ENCODE measurements around the gene CTSZ. TPM values are rescaled to one million over a fixed set of nuclear protein-coding genes. Genes with fewer than 3 reads are reported as not detected.
"Not testable (repeated sequence)": the region's sequence is repeated elsewhere in the genome, so short reads cannot be mapped to it uniquely, and the experiment has no call there.

CTSZ gene
- total RNA-seq, 2 experiments from 2014 or later, result 42.4 to 44.0 TPM

DNA sequence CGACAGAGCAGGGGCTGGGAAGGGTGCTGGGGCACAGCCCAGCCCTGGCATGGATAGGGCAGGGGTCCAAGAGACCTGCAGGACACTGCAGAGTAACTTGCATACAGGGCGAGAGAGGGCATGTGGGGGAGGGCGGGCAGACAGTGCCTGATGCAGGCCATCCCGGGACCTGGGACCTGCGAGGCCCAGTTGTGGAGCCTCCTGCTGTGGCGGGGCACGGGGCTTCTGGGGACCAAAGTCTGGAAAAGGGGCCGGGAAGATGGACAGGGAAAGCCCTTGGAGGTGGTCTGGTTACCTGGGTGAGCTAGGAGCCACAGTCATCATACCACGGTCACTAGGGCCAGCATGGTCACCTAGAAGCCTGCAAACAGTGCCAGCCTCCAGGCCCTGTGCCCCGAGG lies 11.8 kb upstream of the CTSZ start:
- ChIA-PET POLR2A (no interaction called here), CTCF (no interaction called here)
- Mint-ChIP-seq H3K9me3 (ENCODE audit: insufficient read depth) (no peaks in the 10 kb centered on the region), H3K4me3 (no peak overlapping the region), H3K36me3 (ENCODE audit: low read depth) (peaks cover 15% of the 10 kb centered on the region), H3K27ac (no peak overlapping the region), H3K27me3 (ENCODE audit: low read depth) (no peaks in the 10 kb centered on the region), H3K4me1 (ENCODE audit: low read depth) (peaks cover 30% of the 10 kb centered on the region)
- ATAC-seq (no peak), DNase-seq (no peak)

DNA sequence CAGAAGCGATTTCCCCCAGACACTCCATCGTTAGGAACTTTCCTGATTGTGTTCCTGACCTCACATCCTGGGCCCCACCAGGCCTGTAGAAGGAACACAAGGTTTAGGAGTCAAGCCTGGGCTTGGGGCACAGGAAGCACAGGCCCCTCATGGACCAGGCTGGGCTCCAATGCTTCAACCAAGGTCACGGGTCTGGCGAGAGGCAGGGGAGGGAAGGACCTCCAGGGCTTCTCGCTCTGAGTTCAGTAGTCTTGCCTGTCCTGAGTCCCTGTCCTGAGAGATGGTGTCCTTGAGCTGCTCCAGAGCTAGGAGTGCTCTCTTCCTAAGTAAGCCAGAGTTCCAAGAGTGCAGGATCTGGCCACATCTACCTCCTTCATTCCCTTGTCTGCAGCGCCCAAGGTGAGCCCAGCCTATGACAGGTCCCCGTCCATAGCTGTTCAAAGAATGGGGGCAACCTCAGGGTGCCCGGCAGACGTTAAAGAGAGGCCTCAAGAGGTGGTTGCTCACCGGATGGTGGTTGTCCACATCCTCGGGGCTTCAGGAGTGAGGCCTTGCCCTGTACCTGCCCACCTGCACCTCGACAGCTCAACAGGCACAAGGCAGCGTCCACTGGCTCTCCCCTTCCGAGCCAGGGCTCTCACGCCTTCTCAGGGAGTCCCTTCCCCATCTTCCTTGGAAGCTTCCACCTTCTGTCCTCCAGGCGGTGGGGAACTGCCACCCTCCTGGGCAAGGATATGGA lies 10.6 kb upstream of the CTSZ start:
- POLR2A ChIA-PET, result interaction anchor here (0.7 to 1.0 kb wide), 3 partner anchors 15 to 1594 kb away, joined by 3 read pairs; partner anchors contain the start of gene ATP5F1E
- Mint-ChIP-seq H3K27me3 (ENCODE audit: low read depth) (no peaks in the 10 kb centered on the region), H3K9me3 (ENCODE audit: insufficient read depth) (no peaks in the 10 kb centered on the region), H3K4me1 (ENCODE audit: low read depth) (peaks cover 40% of the 10 kb centered on the region), H3K4me3 (no peak overlapping the region), H3K27ac (peak overlapping the region; percentile 55), H3K36me3 (ENCODE audit: low read depth) (peaks cover 7% of the 10 kb centered on the region)
- ATAC-seq (no peak), DNase-seq (no peak)
- CTCF ChIA-PET, result interaction anchor here (0.7 to 1.5 kb wide), 4 partner anchors 9 to 204 kb away, joined by 3 to 4 read pairs (median 3); no protein-coding TSS in a partner anchor

DNA sequence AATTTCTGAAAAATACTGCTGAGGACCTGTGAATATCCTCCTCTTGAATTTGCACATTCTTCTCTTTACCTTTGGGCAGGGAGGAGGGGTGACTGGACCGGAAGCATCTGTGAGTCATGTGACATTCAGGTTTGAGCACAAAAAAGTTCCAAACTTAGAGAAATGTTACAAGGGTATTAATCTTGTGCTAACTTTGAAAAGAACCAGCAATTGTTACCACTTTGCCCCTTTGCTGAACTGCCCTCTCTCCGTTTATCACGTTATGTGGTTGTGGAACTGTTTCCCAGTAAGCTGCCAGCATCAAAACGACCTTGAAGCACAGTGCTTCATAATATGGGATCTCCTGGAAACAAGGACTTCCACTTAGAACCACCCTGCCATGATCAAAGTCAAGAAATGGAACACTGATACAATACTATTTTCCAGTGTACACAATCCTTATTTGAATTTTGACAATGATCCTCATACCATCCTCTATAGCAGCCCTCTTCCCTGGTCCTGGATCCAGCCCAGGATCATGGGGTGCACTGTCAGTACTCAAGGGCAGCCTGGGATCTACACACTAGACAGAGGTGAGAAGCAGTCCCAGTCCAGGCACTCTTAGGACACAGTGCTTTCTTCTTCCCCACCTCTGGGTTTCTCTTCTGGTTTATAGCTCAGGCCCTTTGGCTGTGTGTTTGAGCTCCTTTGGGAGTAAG lies 9.9 kb upstream of the CTSZ start:
- DNase-seq, result no peak
- Mint-ChIP-seq H3K36me3 (ENCODE audit: low read depth) (peaks cover 2% of the 10 kb centered on the region), H3K4me1 (ENCODE audit: low read depth) (peaks cover 47% of the 10 kb centered on the region), H3K27me3 (ENCODE audit: low read depth) (no peaks in the 10 kb centered on the region), H3K27ac (peak overlapping the region; percentile 55), H3K9me3 (ENCODE audit: insufficient read depth) (no peaks in the 10 kb centered on the region), H3K4me3 (no peak overlapping the region)
- POLR2A ChIA-PET, result interaction anchor here (0.6 to 1.0 kb wide), 4 partner anchors 14 to 1594 kb away, joined by 3 read pairs; partner anchors contain the start of gene ATP5F1E
- ATAC-seq, result peak; percentile 28
- CTCF ChIA-PET, result interaction anchor here (0.9 to 1.5 kb wide), 3 partner anchors 10 to 205 kb away, joined by 3 to 4 read pairs (median 3); no protein-coding TSS in a partner anchor

DNA sequence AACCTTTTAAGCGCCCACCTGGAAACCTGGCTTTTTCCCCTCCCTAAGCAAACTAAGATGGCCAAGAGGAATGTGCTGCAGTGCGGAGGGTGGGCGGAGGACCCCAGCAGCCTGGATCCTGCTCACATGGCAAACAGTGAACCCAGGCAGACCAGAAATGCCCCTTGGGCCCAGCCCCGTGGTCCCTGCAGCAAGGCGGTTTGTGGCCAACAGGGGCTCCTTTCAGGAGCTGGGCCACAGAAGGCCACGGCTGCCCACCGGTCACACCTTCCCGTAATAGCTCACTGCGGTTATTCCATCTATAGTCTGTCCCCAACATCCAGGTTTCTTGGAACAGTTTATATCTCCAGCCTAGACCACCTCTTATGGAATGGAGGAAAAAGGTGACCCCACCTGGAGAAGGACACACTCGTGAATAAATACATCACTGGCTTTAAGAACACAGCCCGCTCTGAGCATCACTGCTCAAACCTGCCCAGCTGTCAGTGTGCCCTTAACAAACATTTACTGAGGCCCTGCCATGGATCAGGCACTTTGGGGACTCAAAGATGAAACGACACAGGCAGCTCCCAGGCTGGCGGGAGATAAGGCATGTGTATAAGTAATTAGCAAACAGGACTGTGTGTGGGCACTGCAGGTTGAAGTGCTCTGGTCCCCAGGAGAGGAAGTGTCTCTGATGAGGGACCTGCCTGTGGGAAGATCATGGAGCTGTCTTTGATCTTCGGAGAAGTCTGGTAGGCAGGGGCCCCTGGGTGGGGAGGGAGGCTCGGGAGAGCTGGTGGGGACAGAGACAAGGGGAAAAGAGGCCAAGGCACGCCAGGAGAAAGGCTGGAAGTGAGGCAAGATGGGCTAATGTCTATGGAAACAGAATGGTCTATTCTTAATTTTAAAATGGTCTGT lies 9.0 kb upstream of the CTSZ start:
- H3K27ac Mint-ChIP-seq, result peak overlapping the region; percentile 50
- H3K4me1 Mint-ChIP-seq (ENCODE audit: low read depth), result peaks cover 56% of the 10 kb centered on the region
- no peaks in the 10 kb centered on the region for H3K9me3 Mint-ChIP-seq (ENCODE audit: insufficient read depth)
- CTCF ChIA-PET, result interaction anchor here (1.5 kb wide), 1 partner anchor 206 kb away, joined by 3 read pairs; no protein-coding TSS in a partner anchor
- DNase-seq, result no peak
- peaks cover 2% of the 10 kb centered on the region for H3K36me3 Mint-ChIP-seq (ENCODE audit: low read depth)
- H3K4me3 Mint-ChIP-seq, result no peak overlapping the region
- no peak for ATAC-seq
- no peaks in the 10 kb centered on the region for H3K27me3 Mint-ChIP-seq (ENCODE audit: low read depth)
- POLR2A ChIA-PET, result interaction anchor here (0.6 to 0.9 kb wide), 2 partner anchors 10 to 15 kb away, joined by 3 to 4 read pairs; no protein-coding TSS in a partner anchor

DNA sequence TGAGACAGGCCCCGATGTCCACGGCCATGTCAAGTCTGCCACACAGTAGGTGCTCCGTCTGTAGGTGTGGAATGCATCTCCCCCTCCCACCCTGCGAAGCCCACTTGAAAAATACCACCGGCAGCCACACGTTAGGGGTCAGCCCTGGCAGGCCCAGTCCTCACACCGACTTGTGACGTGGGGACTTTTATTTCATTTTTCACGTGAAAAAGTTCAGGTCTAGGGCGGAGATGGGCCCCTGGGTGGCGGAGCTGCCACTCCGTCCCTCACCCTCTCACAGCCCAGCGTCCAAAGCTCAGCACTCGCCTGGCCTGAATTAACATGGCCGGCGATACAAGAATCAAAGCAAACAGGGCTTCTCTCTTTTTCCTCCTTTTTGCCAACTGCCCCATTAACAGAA lies 8.4 kb upstream of the CTSZ start:
- Mint-ChIP-seq H3K4me1 (ENCODE audit: low read depth) (peaks cover 62% of the 10 kb centered on the region), H3K4me3 (no peak overlapping the region), H3K27ac (no peak overlapping the region), H3K36me3 (ENCODE audit: low read depth) (peaks cover 2% of the 10 kb centered on the region), H3K9me3 (ENCODE audit: insufficient read depth) (no peaks in the 10 kb centered on the region), H3K27me3 (ENCODE audit: low read depth) (no peaks in the 10 kb centered on the region)
- ChIA-PET POLR2A (interaction anchor here (0.9 kb wide), 1 partner anchor 10 kb away, joined by 4 read pairs; no protein-coding TSS in a partner anchor), CTCF (no interaction called here)
- DNase-seq (no peak), ATAC-seq (no peak)

DNA sequence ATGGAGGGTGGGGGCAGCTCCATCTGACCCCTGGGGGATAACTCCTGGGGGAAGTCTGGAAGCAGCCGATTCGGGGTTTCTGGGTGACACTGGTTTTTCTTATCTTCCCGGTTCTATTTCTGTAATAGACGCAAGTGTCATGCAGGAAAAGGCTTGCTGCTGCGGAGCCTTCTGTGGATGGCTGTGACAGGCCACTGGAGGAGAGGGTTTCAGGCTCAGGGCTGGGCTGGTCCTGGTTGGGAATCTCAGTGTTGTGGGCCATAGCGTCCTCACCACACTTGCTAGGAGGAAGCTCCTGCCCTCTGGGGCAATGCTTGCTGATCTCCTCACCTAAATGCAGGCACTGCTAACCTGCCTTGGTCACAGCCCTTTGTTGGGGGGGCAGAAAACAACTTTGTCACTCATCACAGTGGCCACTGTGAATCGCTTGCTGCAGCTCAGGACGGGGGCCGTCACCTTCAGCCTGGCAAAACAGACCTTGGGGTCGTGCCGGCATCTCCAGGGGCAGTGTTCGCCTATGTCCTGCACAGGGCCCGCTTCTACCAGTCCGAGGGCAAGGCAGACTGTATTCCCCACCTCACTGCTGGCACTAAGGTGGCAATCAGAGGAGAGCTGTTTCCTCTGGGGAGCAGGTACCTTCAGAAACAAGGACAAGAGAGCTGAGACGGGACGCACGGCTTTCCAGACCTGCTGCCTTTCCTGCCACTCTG lies 7.8 kb upstream of the CTSZ start:
- H3K27ac Mint-ChIP-seq, result no peak overlapping the region
- H3K27me3 Mint-ChIP-seq (ENCODE audit: low read depth), result no peaks in the 10 kb centered on the region
- H3K36me3 Mint-ChIP-seq (ENCODE audit: low read depth), result peaks cover 2% of the 10 kb centered on the region
- no peak for DNase-seq
- no peak overlapping the region for H3K4me3 Mint-ChIP-seq
- peaks cover 68% of the 10 kb centered on the region for H3K4me1 Mint-ChIP-seq (ENCODE audit: low read depth)
- no peak for ATAC-seq
- ChIA-PET CTCF (no interaction called here), POLR2A (interaction anchor here (0.9 to 1.5 kb wide), 2 partner anchors 9 to 17 kb away, joined by 4 to 6 read pairs; no protein-coding TSS in a partner anchor)
- H3K9me3 Mint-ChIP-seq (ENCODE audit: insufficient read depth), result no peaks in the 10 kb centered on the region

DNA sequence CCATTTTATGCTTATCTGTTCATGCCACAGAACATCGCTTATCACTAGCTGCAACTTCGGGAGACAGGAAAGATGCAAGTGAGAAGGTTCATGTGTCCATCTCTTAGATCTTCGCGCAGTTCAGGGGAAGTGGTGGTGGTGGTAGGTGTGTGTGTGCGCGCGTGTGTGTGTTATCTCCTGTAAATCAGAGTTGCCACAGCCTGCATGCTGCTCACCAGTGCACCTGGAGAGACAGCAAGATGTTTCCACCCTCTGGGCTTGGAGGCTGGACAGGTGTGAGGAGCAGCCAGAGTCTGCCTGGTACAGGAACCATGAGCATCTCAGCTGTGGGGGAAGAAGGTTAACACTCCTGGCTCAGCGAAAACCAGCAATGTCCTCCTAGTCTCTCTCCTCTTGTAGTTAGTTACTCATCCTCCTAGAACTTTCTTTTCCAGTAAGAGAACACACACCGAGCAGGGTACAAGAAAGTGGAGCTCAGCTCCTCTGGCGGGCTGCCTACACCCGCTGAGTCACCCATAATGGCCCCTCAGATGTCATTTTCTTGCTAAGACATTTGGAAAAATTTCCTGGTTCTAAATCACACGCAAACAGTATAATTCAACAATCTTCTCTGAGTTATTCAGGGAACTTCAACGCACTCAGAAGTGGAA lies 7.0 kb upstream of the CTSZ start:
- CTCF ChIA-PET, result no interaction called here
- POLR2A ChIA-PET, result interaction anchor here (0.6 to 1.5 kb wide), 2 partner anchors 17 to 744 kb away, joined by 3 to 6 read pairs; no protein-coding TSS in a partner anchor
- no peaks in the 10 kb centered on the region for H3K9me3 Mint-ChIP-seq (ENCODE audit: insufficient read depth)
- H3K36me3 Mint-ChIP-seq (ENCODE audit: low read depth), result peaks cover 2% of the 10 kb centered on the region
- H3K4me1 Mint-ChIP-seq (ENCODE audit: low read depth), result peaks cover 70% of the 10 kb centered on the region
- peak; percentile 66 for DNase-seq
- H3K27me3 Mint-ChIP-seq (ENCODE audit: low read depth), result no peaks in the 10 kb centered on the region
- no peak overlapping the region for H3K4me3 Mint-ChIP-seq
- peak overlapping the region; percentile 2 for H3K27ac Mint-ChIP-seq
- ATAC-seq, result peak; percentile 61

DNA sequence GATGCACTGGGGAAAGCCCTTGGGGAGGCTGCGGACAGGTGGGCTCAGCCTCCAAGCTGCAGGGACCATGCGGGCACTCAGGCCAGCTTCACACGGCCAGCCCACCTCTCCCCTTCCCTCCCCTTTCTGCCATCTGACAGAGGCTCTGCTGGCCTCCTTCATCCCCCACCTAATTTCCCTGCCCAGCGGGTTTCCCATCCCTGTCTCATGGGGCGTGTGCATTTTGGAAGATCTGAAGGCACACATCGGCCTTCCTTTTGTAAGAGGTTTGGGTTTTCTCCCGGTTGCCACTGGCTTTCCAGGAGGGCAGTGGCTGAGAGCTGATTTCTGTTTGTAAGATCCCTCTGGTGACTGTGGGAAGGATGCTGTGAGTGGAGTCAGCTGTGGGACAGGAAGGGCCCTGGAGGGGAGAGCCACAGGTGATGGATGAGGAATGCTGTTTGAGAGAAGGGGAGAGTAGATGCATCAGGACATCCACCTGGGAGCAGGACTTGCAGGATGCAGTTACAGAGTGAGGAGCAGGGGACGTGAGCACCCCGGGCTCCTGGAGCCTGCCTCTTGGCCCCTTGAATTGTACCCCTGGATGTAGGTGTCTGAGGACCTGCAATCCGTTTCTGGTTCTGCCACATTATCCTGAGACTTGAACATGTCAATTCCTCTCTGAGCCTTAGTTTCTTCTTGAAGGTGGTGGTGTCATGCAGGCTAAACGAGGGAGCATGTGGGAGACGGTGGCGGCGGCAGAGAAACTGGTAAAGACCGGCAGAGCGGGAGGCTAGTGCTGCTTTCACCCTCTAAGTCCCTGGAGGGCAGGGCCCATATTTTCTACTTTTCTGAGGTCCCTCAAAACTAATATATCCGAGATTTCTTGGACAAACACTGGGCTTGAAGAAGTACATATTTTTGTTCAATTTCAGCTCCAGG lies 6.2 kb upstream of the CTSZ start:
- CTCF ChIA-PET, result no interaction called here
- ATAC-seq (no peak), DNase-seq (no peak)
- H3K36me3 Mint-ChIP-seq (ENCODE audit: low read depth), result peaks cover 2% of the 10 kb centered on the region
- no peaks in the 10 kb centered on the region for H3K9me3 Mint-ChIP-seq (ENCODE audit: insufficient read depth)
- no peaks in the 10 kb centered on the region for H3K27me3 Mint-ChIP-seq (ENCODE audit: low read depth)
- POLR2A ChIA-PET, result interaction anchor here (0.6 to 1.5 kb wide), 2 partner anchors 18 to 743 kb away, joined by 3 to 6 read pairs; no protein-coding TSS in a partner anchor
- no peak overlapping the region for H3K4me3 Mint-ChIP-seq
- H3K4me1 Mint-ChIP-seq (ENCODE audit: low read depth), result peaks cover 70% of the 10 kb centered on the region
- H3K27ac Mint-ChIP-seq, result peak overlapping the region; percentile 64

DNA sequence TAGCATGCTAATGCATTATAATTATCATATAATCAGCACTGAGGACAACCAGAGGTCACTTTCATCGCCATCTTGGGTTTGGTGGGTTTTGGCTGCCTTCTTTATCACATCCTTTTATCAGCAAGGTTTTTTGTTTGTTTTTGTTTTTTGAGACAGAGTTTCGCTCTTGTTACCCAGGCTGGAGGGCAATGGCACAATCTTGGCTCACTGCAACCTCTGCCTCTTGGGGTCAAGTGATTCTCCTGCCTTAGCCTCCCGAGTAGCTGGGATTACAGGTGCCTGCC lies 4.8 kb upstream of the CTSZ start:
- H3K4me3 Mint-ChIP-seq; H3K9me3 Mint-ChIP-seq (ENCODE audit: insufficient read depth); H3K27me3 Mint-ChIP-seq (ENCODE audit: low read depth); H3K36me3 Mint-ChIP-seq (ENCODE audit: low read depth); DNase-seq; ATAC-seq; POLR2A ChIA-PET: not testable (repeated sequence)
- Mint-ChIP-seq H3K4me1 (ENCODE audit: low read depth) (peaks cover 63% of the 10 kb centered on the region), H3K27ac (peak overlapping the region; percentile 78)
- CTCF ChIA-PET, result interaction anchor here (1.0 kb wide), 2 partner anchors 20 to 76 kb away, joined by 3 read pairs; partner anchors contain the start of gene ATP5F1E
